Spleen (tissue), 7 donors: ENCODE results near the gene IQCB1.

ENCODE experiments used
- POLR2A ChIP-seq, 3 donors: fragments of 450-650 bp; IDR thresholded peaks; one replicate each; pipeline ENCODE4 v1.5.1; 2017; ENCODE audit warnings: antibody characterized with exemption in 3 of 3, mild to moderate bottlenecking in 1 of 3
- TF ChIP-seq, protein P1 (sequence below), 11 experiments: fragments of 200-600 bp in 7 of 11; fragments of 450-650 bp in 4 of 11; sonication (generic) in 4 of 11; IDR thresholded peaks in 8 of 11; conservative IDR thresholded peaks in 3 of 11; 1 replicate in 7 of 11; 2 replicates in 4 of 11; pipeline versions ENCODE4 v1.4.0 to v1.8.0; 2016 to 2021; ENCODE audit warnings: antibody characterized with exemption in 11 of 11, inconsistent platforms in 4 of 11, mild to moderate bottlenecking in 1 of 11
- donor health status: DM: no; HTN: no; CAD: no; lungs with moderate emphysema.
- donor health status: DM: no; HTN: no; CAD: no.
- donor health status: DM: no; HTN: no; CAD: no.

DNA sequence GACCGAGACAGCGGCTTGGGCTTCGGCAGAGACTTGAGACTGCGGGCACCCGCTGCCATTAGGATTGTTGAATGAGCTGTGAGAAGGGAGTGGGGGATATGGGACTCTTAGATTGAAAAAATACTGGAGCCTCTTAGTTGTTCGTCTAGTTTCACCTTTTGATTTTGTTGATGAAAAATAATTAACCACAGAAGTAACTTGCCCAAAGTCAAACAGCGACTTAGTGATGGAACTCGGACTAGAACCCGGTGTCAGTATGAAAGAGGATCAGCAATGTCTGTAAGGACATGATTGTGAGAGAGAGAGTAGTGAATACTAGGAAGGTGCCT, 84.8 kb downstream of the IQCB1 start:
- TF ChIP-seq, protein P1, sequence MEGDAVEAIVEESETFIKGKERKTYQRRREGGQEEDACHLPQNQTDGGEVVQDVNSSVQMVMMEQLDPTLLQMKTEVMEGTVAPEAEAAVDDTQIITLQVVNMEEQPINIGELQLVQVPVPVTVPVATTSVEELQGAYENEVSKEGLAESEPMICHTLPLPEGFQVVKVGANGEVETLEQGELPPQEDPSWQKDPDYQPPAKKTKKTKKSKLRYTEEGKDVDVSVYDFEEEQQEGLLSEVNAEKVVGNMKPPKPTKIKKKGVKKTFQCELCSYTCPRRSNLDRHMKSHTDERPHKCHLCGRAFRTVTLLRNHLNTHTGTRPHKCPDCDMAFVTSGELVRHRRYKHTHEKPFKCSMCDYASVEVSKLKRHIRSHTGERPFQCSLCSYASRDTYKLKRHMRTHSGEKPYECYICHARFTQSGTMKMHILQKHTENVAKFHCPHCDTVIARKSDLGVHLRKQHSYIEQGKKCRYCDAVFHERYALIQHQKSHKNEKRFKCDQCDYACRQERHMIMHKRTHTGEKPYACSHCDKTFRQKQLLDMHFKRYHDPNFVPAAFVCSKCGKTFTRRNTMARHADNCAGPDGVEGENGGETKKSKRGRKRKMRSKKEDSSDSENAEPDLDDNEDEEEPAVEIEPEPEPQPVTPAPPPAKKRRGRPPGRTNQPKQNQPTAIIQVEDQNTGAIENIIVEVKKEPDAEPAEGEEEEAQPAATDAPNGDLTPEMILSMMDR (IDR thresholded peaks at IDR 0.05 in 8 of 11, conservative IDR thresholded peaks at IDR 0.05 in 3 of 11) = no peak
- no peak for TF ChIP-seq POLR2A (IDR thresholded peaks at IDR 0.05)
